AG04450 (cell line): ENCODE measurements around the gene BTBD3. TPM values are rescaled to one million over a fixed set of nuclear protein-coding genes. Genes with fewer than 3 reads are reported as not detected.

Experiments used
- CTCF ChIA-PET: fragments of 300-600, 350-600 bp; formaldehyde crosslinking; extraction: SDS; loops from one replicate; lab custom pipeline; 2022; ENCODE audit warnings: antibody characterized with exemption, inconsistent platforms; lab: Charles Lee
- POLR2A ChIA-PET: fragments of 350-600 bp; formaldehyde crosslinking; extraction: SDS; loops from one replicate; lab custom pipeline; 2021; ENCODE audit warnings: antibody characterized with exemption, inconsistent platforms; lab: Yijun Ruan, JAX
- DNase-seq: peaks from one replicate; pipeline ENCODE4 v3.0.0-alpha.2; 2011; ENCODE audit warnings: low read depth, low spot score
- H3K27ac ChIP-seq: one replicate; pipeline ENCODE4 v1.5.1; 2012; ENCODE audit warnings: low read depth, low read length, control low read depth
- H3K27me3 ChIP-seq: one replicate; pipeline ENCODE4 v1.6.0; 2012; ENCODE audit warnings: low read length; ENCODE audit not compliant: control insufficient read depth, insufficient read depth
- H3K4me3 ChIP-seq: 2 replicates; pipeline ENCODE4 v1.5.1; 2011; ENCODE audit warnings: mild to moderate bottlenecking, low read depth, low read length, control low read depth
- H3K9me3 ChIP-seq: 2 replicates; pipeline ENCODE4 v1.5.1; 2012; ENCODE audit warnings: low read length; ENCODE audit not compliant: control insufficient read depth, insufficient read depth
- CTCF ChIP-seq: IDR thresholded peaks from 2 replicates; pipeline ENCODE4 v1.5.1; 2011; ENCODE audit warnings: low read depth, low read length, control low read depth, inconsistent platforms
- polyA plus RNA-seq: library from polyadenylated mRNA; depleted of rRNA; stranded (reverse); fragments of >200 nt; gene quantifications from 2 replicates; pipeline ENCODE4 v1.2.3, GENCODE V29; 2011

BTBD3 gene
- polyA plus RNA-seq, 1 experiment = 55.5 TPM

GRCh38 chr20:11948806-11949205, 31.1 kb downstream of the BTBD3 start:
- POLR2A ChIA-PET = no interaction called here
- Histone ChIP-seq H3K4me3 (no peak overlapping the region), H3K9me3 (no peaks in the 10 kb centered on the region), H3K27me3 (peaks cover 5% of the 10 kb centered on the region), H3K27ac (no peak overlapping the region)
- no peak for TF ChIP-seq CTCF
- DNase-seq = no peak
- CTCF ChIA-PET = interaction anchor here (0.5 kb wide), 1 partner anchor 227 kb away, joined by 3 read pairs; no protein-coding TSS in a partner anchor

- H3K9me3 ChIP-seq = no peaks in the 10 kb centered on the region
- H3K27ac ChIP-seq = no peak overlapping the region
- ChIA-PET POLR2A (no interaction called here), CTCF (no interaction called here)
- DNase-seq = no peak
- no peak overlapping the region for H3K4me3 ChIP-seq
- no peak for TF ChIP-seq CTCF
- H3K27me3 ChIP-seq = peaks cover 5% of the 10 kb centered on the region
Observed at GRCh38 chr20:11949711-11950110, 32.0 kb downstream of the BTBD3 start.

- H3K27ac ChIP-seq = no peak overlapping the region
- no peak for TF ChIP-seq CTCF
- H3K9me3 ChIP-seq = no peaks in the 10 kb centered on the region
- ChIA-PET POLR2A (no interaction called here), CTCF (no interaction called here)
- peaks cover 5% of the 10 kb centered on the region for H3K27me3 ChIP-seq
- no peak for DNase-seq
- no peak overlapping the region for H3K4me3 ChIP-seq
Observed at GRCh38 chr20:11951696-11952095, 34.0 kb downstream of the BTBD3 start.

GRCh38 chr20:11952639-11953038, 34.9 kb downstream of the BTBD3 start:
- no peak for DNase-seq
- ChIA-PET POLR2A (no interaction called here), CTCF (no interaction called here)
- no peak overlapping the region for H3K27ac ChIP-seq
- no peaks in the 10 kb centered on the region for H3K9me3 ChIP-seq
- H3K4me3 ChIP-seq = no peak overlapping the region
- H3K27me3 ChIP-seq = peaks cover 5% of the 10 kb centered on the region
- no peak for TF ChIP-seq CTCF

GRCh38 chr20:11957911-11958310, 40.2 kb downstream of the BTBD3 start:
- H3K4me3 ChIP-seq = no peak overlapping the region
- peaks cover 2% of the 10 kb centered on the region; the same call in 1 of the 2 replicates for H3K9me3 ChIP-seq
- no peaks in the 10 kb centered on the region for H3K27me3 ChIP-seq
- CTCF ChIA-PET = no interaction called here
- POLR2A ChIA-PET = no interaction called here
- H3K27ac ChIP-seq = no peak overlapping the region
- DNase-seq = no peak
- no peak for TF ChIP-seq CTCF
